ENCODE measurements around the gene TMTC4.
"Not testable (repeated sequence)": the region's sequence is repeated elsewhere in the genome, so short reads cannot be mapped to it uniquely, and the experiment has no call there.

Gene TMTC4

DNA sequence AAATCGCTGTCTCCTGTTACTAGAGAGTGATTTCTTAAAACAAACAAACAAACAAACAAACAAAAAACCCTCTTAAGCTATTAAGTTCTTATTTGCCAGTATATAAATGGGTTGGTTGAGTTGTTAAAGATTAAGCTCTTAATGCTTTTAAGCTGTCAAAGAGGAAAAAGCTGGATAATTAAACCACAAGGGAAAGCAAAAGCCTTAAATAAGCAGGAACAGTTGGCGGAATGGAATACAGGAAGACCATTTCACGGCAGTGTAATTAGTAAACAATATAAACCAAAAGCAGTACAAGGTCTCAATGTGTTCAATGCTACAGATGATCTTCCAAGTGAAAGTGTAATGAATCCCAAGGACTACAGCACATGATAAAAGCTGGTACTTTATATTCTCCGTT, 53.8 kb downstream of the TMTC4 start:
- no peak for DNase-seq

GRCh38 chr13:100619940-100620339, 54.7 kb downstream of the TMTC4 start:
- no peak for DNase-seq

GRCh38 chr13:100618897-100619296, 55.7 kb downstream of the TMTC4 start:
- DNase-seq: not testable (repeated sequence)

DNA sequence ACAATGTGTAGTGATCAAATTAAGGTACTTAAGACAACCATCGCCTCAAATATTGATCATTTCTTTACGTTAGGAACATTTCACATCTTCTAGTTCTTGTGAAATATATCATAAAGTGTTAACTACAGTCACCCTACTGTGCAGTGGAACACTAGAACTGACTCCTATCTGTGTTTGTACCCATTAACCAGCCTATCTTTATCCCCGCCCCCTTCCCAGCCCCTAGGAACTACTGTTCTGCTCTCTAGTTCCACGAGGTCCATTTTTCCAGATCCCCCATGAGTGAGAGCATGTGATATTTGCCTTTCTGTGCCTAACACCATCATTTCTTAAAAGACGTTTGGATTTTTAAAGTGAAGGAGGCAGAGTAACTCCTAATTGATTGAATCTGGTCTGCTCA, 61.6 kb downstream of the TMTC4 start:
- no peak for DNase-seq

GRCh38 chr13:100611678-100612492, 62.7 kb downstream of the TMTC4 start:
- DNase-seq: no peak

DNA sequence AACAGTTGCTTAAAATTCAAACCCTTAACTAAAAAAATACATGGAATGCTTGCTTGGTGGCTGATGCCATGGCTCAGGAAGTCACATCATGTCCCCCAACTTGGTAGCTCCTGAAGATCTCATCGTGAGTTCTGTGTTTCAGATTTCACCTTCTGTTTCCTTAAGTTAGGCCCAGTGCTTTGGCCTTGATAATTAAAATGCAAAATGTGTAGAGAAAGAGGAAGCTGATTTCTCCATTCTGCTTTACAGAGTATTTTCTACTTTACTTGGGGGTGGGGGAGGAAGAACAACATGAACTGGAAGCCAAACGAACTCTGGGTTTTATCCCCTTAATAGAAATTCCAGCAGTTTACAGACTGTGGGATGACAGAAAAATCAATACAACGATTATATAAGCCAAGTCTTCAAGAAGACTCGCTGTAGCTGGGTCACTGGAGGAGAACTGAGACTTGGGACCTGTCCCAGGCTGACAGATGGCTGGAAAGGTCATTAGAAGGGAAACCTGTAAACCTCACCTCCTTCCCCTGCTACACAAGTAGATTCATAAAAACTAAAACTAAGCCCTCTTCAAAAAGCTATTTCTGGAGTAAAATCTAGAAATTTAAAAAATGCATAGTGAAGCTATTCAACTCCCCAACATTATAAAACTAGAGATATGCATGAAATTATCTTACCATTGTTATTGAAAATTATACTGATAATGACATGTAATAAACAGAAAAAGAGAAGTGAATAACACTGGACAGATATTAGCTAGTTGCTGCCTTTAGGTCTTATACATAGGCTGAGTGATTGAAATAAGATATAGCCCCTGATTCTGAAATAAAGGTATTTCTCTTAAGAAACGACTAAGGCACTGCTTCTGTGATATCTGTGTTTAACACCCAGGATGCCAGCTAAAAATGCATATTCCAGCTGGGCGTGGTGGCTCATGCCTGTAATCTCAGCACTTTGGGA, 63.9 kb downstream of the TMTC4 start:
- no peak for DNase-seq

- DNase-seq: peak; percentile 33
Measured at GRCh38 chr13:100608906-100609305, 65.7 kb downstream of the TMTC4 start.

GRCh38 chr13:100608489-100608888, 66.1 kb downstream of the TMTC4 start:
- DNase-seq: no peak

DNA sequence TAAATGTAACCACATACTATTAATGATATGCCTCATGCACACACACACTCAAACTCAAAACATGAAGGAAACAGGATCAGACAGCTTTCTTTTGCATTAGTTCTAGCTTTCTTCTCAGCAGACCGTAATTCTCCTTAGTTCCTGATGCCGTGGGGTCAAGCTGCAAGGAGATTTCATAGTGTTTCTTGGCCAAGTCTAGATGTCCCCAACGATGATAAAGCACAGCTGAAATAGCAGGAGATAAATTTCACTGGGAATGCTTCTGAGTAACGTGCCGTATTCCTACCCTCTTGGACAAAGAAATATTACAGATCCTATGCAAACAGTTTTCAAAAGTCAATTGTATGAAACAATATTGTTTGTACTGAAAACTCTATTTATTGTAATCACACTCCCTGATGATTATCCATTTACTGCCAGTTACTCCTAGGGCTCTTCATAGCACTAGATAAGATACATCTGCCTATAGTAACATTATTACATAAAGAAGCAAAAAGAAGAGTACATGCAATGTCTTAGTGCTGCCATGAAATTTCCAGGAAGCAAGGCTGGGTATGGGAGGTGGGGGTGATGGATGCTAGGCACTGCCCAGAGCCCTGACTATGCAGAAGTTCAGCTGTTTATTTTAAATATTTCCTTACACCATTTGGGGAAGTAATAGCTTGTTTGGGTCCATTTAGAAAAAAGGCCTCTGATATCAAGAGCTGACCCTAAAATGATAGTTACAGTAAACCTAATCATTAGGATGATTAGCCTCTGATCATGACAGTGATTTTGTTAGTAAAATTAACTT, 69.5 kb downstream of the TMTC4 start:
- DNase-seq: no peak

GRCh38 chr13:100602493-100603111, 72.0 kb downstream of the TMTC4 start:
- no peak for DNase-seq

GRCh38 chr13:100601716-100602115, 72.9 kb downstream of the TMTC4 start:
- no peak for DNase-seq

- no peak for DNase-seq
Measured at GRCh38 chr13:100600915-100601314, 73.7 kb downstream of the TMTC4 start.

- no peak for DNase-seq
Measured at GRCh38 chr13:100600461-100600860, 74.1 kb downstream of the TMTC4 start.

DNA sequence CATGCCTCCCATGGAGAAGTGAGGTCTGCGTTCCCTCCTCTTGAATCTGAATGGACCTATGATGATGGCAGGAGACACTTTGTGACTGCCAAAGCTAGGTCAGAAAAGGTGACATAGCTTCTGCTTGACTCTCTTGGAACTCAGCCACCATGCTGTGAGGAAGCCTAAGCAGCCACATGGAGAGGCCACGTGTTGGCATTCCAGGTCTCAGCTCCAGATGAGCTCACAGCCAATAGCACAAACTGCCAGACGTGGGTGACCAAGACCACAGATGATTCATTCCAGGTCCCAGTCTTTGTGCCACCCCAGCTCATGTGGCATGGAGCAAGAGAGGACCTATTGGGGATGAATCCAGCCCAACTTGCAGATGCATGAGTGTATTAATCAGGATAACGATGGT, 77.3 kb downstream of the TMTC4 start:
- DNase-seq: no peak

DNA sequence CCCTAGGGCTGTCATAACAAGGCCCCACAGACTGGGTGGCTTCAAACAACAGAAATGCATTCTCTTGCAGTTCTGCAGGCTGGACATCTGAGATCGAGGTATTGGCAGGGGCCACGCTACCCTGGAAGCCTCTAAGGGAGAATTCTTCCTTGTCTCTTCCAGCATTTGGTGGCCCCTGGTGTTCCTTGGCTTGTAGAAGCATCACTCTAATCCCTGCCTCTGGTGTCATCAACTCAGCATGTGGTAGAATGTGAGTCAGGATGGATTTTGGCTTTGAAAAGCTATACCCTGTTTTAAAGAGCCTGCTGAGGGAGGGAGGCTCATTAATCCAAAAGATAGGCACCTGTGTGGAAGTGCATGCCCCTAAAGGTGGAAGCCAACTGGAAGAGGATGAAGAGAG, 78.1 kb downstream of the TMTC4 start:
- DNase-seq: no peak

GRCh38 chr13:100594731-100595130, 79.9 kb downstream of the TMTC4 start:
- no peak for DNase-seq

DNA sequence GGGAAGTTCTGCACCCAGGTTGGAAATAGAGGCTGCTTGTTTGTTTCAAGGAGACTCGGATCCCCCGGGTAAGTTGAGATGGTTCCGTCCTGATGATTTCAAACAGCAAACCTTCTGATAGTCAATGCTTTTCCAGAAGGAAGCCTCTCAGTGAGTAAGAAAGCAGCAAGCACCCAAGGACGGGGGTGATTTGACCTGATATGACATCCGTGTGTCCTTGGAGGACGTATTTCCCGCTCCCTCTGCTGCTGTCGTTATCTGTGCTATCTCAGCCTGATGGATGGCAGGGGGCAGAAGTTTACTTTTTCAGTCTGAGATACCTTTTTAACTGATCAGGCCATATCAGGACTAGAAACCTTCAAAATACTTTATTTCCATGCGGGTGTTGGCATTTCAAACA, 80.3 kb downstream of the TMTC4 start:
- DNase-seq: no peak

GRCh38 chr13:100589178-100589725, 85.3 kb downstream of the TMTC4 start:
- DNase-seq: no peak

DNA sequence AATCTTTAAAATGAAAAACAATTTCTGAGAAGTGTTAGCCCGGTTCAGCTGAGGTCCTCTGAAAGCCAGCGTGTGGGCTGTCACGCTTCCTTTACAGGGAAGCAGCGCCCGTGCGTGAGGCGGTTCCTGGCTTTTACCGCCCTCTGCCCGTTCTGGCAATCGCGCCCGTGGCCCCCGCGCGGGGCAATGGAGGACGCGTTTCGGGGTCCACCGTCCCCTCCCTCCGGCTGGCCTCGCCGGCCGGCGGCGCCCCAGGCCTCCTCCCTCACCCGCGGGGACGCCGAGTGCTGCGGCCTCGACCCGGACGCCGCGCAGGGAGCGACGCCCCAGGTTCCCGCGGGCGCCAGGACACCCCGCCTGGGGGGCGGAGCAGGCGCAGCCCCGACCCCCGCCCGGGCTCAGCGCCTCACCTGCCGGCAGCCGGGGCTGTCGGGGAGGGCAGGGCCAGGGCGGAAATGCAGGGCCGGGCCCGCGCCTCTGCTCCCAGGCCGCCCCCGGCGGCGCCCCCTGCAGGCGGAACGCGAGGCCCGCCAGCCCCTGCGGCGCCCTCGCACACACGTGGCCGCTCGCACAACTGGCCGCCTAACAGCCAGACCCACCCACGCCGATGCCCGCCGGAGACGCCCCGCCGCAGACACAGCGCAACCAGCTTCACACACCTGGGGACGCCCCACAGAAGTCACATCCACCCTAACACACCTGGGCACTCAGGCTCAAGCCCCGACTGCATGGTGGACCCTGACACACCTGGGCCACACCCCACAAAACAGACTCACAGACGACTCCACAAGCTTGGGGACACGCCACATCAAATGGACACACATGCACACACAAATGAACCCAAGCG, 86.0 kb downstream of the TMTC4 start, which contains the start of gene GGACT:
Gene GGACT, minus strand, starts transcription at position 459 of the 847 bp plus-strand sequence. CDS start 56,198 bp downstream, outside the sequence.
- peak; percentile 91 for DNase-seq

DNA sequence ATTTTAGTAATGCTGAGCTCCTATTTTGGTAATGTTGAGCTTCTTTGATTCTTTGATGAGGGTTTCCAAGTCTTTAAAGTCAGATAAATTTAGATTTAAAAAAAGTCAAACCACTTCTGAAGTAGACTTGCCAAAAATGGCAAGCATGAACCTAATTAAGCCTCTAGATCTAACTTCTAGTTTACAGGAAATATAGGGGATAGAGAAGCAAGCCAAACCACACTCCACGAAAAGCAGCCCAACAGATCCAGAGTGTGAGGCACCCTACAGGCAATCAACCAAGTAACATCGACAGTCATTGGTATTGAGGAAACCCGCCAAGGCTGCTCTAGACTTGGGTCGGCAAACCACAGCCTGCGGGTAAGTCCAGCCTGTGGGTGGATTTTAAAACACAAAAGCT, 89.7 kb downstream of the TMTC4 start:
- DNase-seq: no peak

- no peak for DNase-seq
Measured at GRCh38 chr13:100581504-100581903, 93.1 kb downstream of the TMTC4 start.

Measured in stimulated activated CD8-positive, alpha-beta memory T cell treated with anti-CD3 and anti-CD28 coated beads, Interleukin-4, amount 100 ng/mL, for 48 hours (primary cell).